Mucosa of stomach (tissue), 1 donor: Measurements from ENCODE around the gene FUCA1.
"Not testable (repeated sequence)": the region's sequence is repeated elsewhere in the genome, so short reads cannot be mapped to it uniquely, and the experiment has no call there.

Experiments
- H3K27me3 ChIP-seq: one replicate; pipeline ENCODE4 v1.7.0; 2013; ENCODE audit warnings: mild to moderate bottlenecking, low read length; ENCODE audit not compliant: control insufficient read depth, insufficient read depth
- H3K36me3 ChIP-seq: one replicate; pipeline ENCODE4 v1.7.0; 2013; ENCODE audit warnings: low read length; ENCODE audit not compliant: control insufficient read depth, insufficient read depth
- H3K4me1 ChIP-seq: one replicate; pipeline ENCODE4 v1.7.0; 2013; ENCODE audit warnings: mild to moderate bottlenecking, low read length; ENCODE audit not compliant: control insufficient read depth, insufficient read depth
- H3K4me3 ChIP-seq: one replicate; pipeline ENCODE4 v1.7.0; 2013; ENCODE audit warnings: low read length
- H3K9ac ChIP-seq: one replicate; pipeline ENCODE4 v1.7.0; 2013; ENCODE audit warnings: mild to moderate bottlenecking, low read length, moderate library complexity
- H3K9me3 ChIP-seq: one replicate; pipeline ENCODE4 v1.7.0; 2013; ENCODE audit warnings: mild to moderate bottlenecking, low read length, moderate library complexity; ENCODE audit not compliant: control insufficient read depth
- donor health status: Pancreatic carcinoma.

The FUCA1 gene

DNA sequence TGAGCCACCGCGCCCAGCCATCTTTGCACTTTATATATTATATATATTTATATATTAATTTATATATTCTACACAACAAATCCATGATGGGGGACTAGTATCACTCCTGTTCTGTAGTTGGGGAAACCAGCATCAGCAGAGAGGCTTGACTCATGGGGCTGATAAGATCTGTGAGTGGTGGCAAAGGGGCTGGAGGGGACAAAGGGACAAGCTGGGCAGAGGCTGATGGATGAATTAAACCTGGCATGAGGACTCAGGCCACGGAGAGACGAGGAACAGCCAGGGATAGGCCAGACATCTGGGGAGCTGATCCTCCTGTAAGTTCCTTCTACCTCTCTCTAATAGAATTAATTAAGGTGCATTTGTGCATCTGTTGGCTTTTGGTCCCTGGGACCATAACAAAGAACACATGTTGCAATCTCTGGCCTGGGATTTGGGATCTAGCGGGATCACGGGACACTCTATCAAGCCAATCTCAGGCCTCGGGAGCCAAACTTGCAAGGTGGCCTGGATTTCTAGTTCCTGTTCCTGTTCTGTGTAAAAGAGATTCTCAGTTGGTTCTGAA is 37.5 kb upstream of the FUCA1 start:
- no peaks in the 10 kb centered on the region for H3K9me3 ChIP-seq
- H3K4me3 ChIP-seq: no peak overlapping the region
- H3K4me1 ChIP-seq: peaks cover 14% of the 10 kb centered on the region
- peaks cover 23% of the 10 kb centered on the region for H3K27me3 ChIP-seq
- H3K9ac ChIP-seq: no peak overlapping the region
- no peaks in the 10 kb centered on the region for H3K36me3 ChIP-seq

DNA sequence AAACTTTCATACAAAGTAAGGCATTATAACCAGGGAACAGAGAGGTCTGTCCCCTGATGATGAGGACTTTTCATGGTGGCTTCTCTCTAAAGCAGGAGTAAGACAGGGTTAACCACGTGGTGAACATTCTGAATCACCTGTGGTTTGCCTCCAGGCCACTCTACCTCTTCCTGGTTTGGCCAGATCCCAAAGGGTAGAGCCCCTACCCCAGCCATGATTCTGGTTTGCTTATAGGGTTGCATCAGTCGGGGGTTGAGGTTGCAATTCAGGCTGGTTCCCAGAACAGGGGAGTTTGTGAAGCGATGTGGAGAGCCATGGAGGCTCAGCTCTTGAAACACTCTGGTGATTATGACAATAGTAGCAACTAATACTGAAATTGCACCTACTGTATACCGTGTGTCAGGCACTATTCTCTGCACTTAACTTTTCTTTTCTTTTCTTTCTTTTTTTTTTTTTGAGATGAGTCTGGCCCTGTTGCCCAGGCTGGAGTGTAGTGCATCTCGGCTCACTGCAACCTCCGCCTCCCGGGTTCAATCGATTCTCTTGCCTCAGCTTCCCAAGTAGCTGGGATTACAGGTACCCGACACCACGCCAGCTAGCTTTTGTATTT is 36.8 kb upstream of the FUCA1 start:
- Histone ChIP-seq H3K9ac (no peak overlapping the region), H3K4me1 (peaks cover 14% of the 10 kb centered on the region), H3K9me3 (no peaks in the 10 kb centered on the region), H3K4me3 (no peak overlapping the region), H3K27me3 (peaks cover 23% of the 10 kb centered on the region), H3K36me3 (no peaks in the 10 kb centered on the region)

DNA sequence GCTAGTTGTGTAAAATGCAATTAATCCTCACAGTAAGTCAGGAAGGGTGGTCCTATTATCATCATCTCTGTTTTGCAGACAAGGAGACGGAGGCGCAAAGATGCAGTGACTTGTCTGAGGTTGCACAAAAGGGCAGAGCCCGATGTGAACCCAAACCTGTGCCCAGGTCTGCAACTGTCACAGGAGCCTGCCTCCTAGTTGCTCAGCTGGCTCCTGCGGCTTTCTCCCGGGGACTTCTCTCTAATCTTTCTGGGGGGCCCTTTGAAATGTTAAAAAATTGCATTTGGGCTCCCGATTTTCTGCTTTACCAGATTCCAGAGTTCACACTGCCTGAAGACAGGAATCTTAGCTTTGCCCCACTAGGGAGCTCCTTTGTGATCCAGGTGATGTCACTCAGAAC is 35.7 kb upstream of the FUCA1 start:
- Histone ChIP-seq H3K27me3 (peaks cover 23% of the 10 kb centered on the region), H3K4me3 (no peak overlapping the region), H3K4me1 (peaks cover 14% of the 10 kb centered on the region), H3K9me3 (no peaks in the 10 kb centered on the region), H3K9ac (no peak overlapping the region), H3K36me3 (no peaks in the 10 kb centered on the region)

DNA sequence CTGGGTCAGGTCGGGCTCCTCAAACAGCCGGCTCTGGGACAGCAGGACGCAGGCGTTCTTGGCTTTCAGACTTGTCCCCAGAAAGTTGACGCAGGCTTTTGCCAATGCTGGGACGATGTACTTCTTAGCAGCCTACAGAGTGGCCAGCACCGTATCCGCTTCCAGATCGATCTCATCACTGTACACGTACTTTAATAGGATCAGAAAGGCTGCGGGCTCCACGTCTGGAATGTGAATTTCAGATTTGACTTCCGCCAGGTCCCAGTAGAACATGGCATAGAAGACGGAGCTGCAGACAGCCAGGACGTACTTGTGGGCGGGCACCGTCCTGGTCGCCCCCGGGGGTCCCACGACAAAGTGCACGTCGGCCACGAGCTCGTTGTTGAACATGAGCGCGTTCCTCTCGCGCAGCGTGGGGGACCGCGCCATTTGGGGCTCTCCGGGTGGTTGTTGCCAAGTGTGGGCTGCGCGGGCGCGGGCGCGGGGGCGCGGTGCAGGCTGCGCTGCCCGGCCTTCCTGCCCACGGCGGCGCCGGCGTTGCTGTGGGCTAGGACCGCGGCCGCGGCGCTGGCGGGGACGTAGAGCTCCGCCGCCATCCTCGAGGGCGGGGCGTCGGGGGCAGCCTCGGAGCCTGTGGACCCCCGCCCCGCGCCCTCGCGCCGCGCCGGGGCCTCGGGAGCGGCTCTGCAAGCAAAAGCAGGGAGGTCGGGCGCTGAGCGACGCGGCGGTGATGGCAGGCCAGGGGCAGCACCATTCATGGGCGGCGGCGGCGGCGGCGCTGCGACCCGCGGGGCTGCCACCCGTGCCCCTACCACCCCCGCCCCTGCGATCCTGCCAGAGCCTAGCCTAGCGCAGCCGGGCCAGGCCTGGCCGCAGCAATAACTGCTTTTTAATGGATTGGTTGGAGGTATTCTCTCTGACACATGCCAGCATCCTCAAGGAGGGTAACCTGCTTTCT is 34.5 kb upstream of the FUCA1 start:
- Histone ChIP-seq H3K9ac (no peak overlapping the region), H3K36me3 (no peaks in the 10 kb centered on the region), H3K9me3 (no peaks in the 10 kb centered on the region), H3K4me3 (no peak overlapping the region), H3K4me1 (peaks cover 14% of the 10 kb centered on the region), H3K27me3 (peaks cover 23% of the 10 kb centered on the region)

DNA sequence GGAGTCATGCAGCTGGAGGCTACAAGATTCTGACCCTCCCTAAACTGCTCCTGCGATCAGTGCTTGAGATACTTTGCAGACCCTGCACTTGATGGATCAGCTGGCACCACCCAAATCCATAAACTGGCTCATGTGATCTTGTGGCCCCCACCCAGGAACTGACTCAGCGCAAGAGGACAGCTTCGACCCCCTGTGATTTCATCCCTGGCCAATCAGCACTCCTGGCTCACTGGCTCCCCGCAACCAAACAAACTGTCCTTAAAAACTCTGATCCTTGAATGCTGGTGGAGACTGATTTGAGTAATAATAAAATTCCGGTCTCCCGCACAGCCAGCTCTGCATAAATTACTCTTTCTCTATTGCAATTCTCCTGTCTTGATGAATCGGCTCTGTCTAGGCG is 31.9 kb upstream of the FUCA1 start:
- not testable (repeated sequence) for H3K36me3 ChIP-seq, H3K9me3 ChIP-seq, H3K4me3 ChIP-seq, H3K4me1 ChIP-seq, H3K9ac ChIP-seq
- H3K27me3 ChIP-seq: peaks cover 28% of the 10 kb centered on the region

DNA sequence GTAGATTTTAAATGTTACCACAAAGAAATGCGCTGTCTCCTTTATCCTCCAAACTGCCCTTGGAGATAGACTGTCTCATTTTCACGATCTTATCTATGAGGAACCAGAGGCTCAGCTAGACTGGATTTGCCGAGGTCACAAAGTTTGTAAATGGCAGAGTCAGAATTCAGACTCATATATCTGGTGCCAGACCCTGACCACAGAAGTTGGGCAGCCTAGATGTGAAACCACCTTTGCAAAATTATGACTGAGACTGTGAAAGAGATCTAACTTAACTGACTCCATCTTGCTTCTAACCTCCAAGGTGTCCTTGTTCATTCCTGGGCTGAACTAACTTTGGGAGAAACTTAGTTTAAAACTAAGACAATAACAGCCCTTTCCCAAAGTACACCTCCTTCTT is 31.0 kb upstream of the FUCA1 start:
- H3K9ac ChIP-seq: no peak overlapping the region
- H3K4me1 ChIP-seq: peaks cover 6% of the 10 kb centered on the region
- no peaks in the 10 kb centered on the region for H3K36me3 ChIP-seq
- H3K27me3 ChIP-seq: peaks cover 26% of the 10 kb centered on the region
- H3K4me3 ChIP-seq: no peak overlapping the region
- H3K9me3 ChIP-seq: no peaks in the 10 kb centered on the region

DNA sequence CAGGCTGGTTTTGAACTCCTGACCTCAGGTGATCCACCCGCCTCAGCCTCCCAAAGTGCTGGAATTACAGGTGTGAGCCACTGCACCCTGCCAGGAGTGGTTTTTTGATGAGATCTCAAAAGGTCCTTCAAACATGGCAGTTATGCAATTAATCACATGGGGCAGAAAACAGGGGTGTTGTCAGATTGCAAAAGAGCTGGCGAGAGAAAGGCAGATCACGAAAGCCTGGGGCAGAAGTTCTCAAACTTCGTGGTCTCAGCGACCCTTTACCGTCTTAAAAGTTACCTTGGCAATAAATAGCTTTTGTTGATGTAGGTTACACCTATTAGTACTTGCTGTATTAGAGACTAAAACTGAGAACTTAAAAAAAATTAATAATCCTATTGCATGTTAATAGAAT is 29.0 kb upstream of the FUCA1 start:
- H3K36me3 ChIP-seq: no peaks in the 10 kb centered on the region
- H3K9ac ChIP-seq: no peak overlapping the region
- no peaks in the 10 kb centered on the region for H3K9me3 ChIP-seq
- H3K27me3 ChIP-seq: peaks cover 9% of the 10 kb centered on the region
- H3K4me3 ChIP-seq: no peak overlapping the region
- peaks cover 6% of the 10 kb centered on the region for H3K4me1 ChIP-seq

DNA sequence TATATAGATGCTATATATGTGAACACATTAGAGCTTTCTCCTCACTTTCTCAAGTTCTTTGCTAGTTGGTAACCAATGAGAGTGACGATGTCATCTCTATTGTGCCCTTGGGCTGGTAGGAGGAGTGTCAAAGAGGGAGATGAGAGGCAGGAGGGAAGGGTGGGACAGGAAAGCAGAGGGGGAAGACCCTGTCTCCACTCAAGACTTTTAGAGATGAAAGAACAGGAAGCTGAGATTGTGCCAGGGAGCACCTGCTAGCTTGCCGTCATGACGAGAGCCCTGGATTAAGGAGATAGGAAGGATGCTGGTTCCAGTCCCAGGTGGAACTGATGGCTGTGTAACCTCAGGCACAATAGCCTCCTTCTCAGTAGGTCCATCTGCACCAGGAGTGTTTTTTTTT is 28.4 kb upstream of the FUCA1 start:
- H3K4me3 ChIP-seq: no peak overlapping the region
- H3K27me3 ChIP-seq: peaks cover 5% of the 10 kb centered on the region
- H3K36me3 ChIP-seq: no peaks in the 10 kb centered on the region
- H3K9ac ChIP-seq: no peak overlapping the region
- H3K4me1 ChIP-seq: peaks cover 6% of the 10 kb centered on the region
- no peaks in the 10 kb centered on the region for H3K9me3 ChIP-seq

DNA sequence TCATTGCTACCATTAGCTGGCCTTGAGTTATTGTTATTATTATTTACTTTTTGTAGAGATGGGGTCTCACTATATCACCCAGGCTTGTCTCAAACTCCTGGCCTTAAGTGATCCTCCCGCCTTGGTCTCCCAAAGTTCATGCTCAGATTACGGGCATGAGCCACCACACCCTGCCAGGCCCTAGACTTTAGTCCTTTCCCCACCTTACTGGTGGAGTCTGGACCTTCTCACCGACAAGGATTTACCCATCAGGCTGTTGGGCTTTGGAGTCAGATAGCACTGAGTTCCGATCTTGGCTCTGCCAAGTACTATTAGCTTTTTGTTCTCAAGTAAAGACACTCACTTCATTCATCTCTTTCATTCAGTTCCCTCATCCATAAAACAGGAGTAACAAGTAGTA is 27.9 kb upstream of the FUCA1 start:
- peaks cover 3% of the 10 kb centered on the region for H3K4me1 ChIP-seq
- H3K9me3 ChIP-seq: no peaks in the 10 kb centered on the region
- no peaks in the 10 kb centered on the region for H3K36me3 ChIP-seq
- no peak overlapping the region for H3K9ac ChIP-seq
- peaks cover 5% of the 10 kb centered on the region for H3K27me3 ChIP-seq
- no peak overlapping the region for H3K4me3 ChIP-seq

DNA sequence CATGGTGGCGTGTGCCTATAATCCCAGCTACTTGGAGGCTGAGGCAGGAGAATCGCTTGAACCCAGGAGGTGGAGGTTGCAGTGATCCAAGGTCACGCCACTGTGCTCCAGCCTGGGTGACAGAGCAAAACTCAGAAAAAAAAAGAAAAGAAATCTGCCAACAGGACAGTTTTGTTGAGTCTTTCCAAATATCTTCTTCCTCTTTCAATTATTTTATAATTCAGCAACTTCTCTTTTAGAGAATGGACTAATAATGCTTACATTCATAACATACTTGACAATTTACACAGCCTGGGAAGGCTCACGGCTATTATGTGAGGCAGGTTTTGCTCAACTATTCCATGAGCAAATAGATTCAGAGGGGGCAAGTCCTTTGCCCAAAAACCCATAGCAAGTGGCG is 27.0 kb upstream of the FUCA1 start:
- Histone ChIP-seq H3K9ac (no peak overlapping the region), H3K36me3 (no peaks in the 10 kb centered on the region), H3K9me3 (no peaks in the 10 kb centered on the region), H3K4me1 (no peaks in the 10 kb centered on the region), H3K4me3 (no peak overlapping the region), H3K27me3 (peaks cover 5% of the 10 kb centered on the region)

DNA sequence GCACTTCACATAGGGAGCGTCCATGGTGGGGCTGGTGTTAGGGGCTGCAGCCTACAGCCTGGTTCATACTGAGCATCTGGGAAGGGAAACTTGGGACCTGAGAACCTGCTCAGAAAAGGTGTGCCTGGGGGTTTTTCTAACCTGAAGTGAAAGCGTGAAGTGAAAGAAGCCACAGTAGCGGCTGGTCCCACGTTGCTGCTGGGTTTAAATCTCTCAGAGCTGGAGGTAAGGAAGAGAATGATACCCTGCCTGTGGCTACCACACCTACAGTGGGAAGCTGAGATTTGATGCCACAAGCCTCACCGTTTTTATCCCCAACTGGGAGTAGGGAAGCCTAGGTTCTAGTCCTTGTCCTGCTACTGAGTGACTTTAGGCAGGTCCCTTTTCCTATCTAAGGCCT is 21.0 kb upstream of the FUCA1 start:
- Histone ChIP-seq H3K9me3 (no peaks in the 10 kb centered on the region), H3K4me3 (no peak overlapping the region), H3K36me3 (no peaks in the 10 kb centered on the region), H3K4me1 (no peaks in the 10 kb centered on the region), H3K9ac (no peak overlapping the region), H3K27me3 (no peaks in the 10 kb centered on the region)

DNA sequence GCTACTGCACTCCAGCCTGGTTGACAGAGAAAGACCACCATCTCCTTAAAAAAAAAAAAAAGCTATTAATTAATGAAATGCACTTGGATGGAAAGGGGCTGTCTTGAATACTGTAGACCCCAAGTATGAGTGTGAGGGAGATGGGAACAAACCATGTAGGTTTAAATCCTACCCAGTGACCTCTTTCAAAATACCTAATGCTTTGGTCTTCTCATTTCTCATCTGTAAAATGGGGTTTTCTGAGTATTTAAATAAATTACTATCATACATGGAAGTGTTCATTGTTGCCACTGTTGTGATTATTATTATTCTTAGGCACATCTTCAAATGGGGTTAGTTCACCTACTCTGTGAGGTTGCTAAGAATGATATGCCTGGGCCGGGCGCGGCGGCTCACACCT is 17.1 kb upstream of the FUCA1 start:
- H3K4me3 ChIP-seq: no peak overlapping the region
- H3K4me1 ChIP-seq: no peaks in the 10 kb centered on the region
- no peaks in the 10 kb centered on the region for H3K9me3 ChIP-seq
- H3K27me3 ChIP-seq: no peaks in the 10 kb centered on the region
- H3K36me3 ChIP-seq: no peaks in the 10 kb centered on the region
- H3K9ac ChIP-seq: no peak overlapping the region
